MG63 (cell line): Measurements from ENCODE around the gene UQCR10. TPM values are rescaled to one million over a fixed set of nuclear protein-coding genes. Genes with fewer than 3 reads are reported as not detected.
A peak's percentile ranks its signal among the peaks of the same experiment; 100 is the strongest.

Experiments used
- DNase-seq: peaks from one replicate; pipeline ENCODE4 v3.0.0-alpha.2; 2020
- H3K27me3 ChIP-seq: fragments of 250-450 bp; sonication (Bioruptor Pico); 2 replicates; pipeline ENCODE4 v1.5.1; 2020; ENCODE audit warnings: mild to moderate bottlenecking, moderate library complexity
- H3K36me3 ChIP-seq: fragments of 250-450 bp; sonication (Bioruptor Pico); 2 replicates; pipeline ENCODE4 v1.5.1; 2020; ENCODE audit warnings: mild to moderate bottlenecking, moderate library complexity
- H3K4me3 ChIP-seq: fragments of 250-450 bp; sonication (Bioruptor Pico); 2 replicates; pipeline ENCODE4 v1.5.1; 2020; ENCODE audit warnings: mild to moderate bottlenecking, moderate library complexity
- H3K9me3 ChIP-seq: fragments of 250-450 bp; sonication (Bioruptor Pico); 2 replicates; pipeline ENCODE4 v1.5.1; 2020; ENCODE audit warnings: mild to moderate bottlenecking, moderate library complexity
- total RNA-seq: library from RNA; depleted of rRNA; stranded (reverse); fragments of >200 nt; shearing (Covaris generic); gene quantifications from 2 replicates; pipeline ENCODE4 v1.2.3, GENCODE V29; 2014; ENCODE audit warnings: low replicate concordance; rRNA removed

Gene UQCR10
- 46.4 and 71.1 TPM in 2 replicates for total RNA-seq

- H3K27me3 ChIP-seq, result no peaks in the 10 kb centered on the region
- DNase-seq, result peak; percentile 89
Observed at GRCh38 chr22:29767171-29768051, at the start of gene UQCR10. Gene UQCR10 (plus strand): TSS chr22:29767369. CDS start chr22:29767399, 30 bp downstream.

GRCh38 chr22:29717789-29718188, 49.4 kb upstream of the UQCR10 start:
- no peak for DNase-seq
- Histone ChIP-seq H3K9me3 (no peaks in the 10 kb centered on the region), H3K36me3 (no peaks in the 10 kb centered on the region), H3K4me3 (no peak overlapping the region), H3K27me3 (no peaks in the 10 kb centered on the region)

More at GRCh38 chr22:29767171-29768051, at the start of gene UQCR10:
- H3K4me3 ChIP-seq, result peak within 1 kb of the TSS; percentile 99
- H3K9me3 ChIP-seq, result no peaks in the 10 kb centered on the region
- peaks cover 38% of the 10 kb centered on the region for H3K36me3 ChIP-seq

- Histone ChIP-seq H3K27me3 (no peaks in the 10 kb centered on the region), H3K36me3 (no peaks in the 10 kb centered on the region)
- no peak for DNase-seq
Observed at GRCh38 chr22:29718949-29719898, 47.9 kb upstream of the UQCR10 start.

GRCh38 chr22:29719899-29720645, 47.1 kb upstream of the UQCR10 start, which contains the start of gene CABP7:
Gene CABP7 (plus strand): TSS chr22:29720003. CDS start chr22:29720425, 422 bp downstream.
- no peaks in the 10 kb centered on the region for H3K27me3 ChIP-seq
- DNase-seq, result no peak
- no peaks in the 10 kb centered on the region for H3K36me3 ChIP-seq
- H3K9me3 ChIP-seq, result no peaks in the 10 kb centered on the region
- H3K4me3 ChIP-seq, result no peak within 1 kb of the TSS

More at GRCh38 chr22:29718949-29719898, 47.9 kb upstream of the UQCR10 start:
- H3K9me3 ChIP-seq, result no peaks in the 10 kb centered on the region
- no peak overlapping the region for H3K4me3 ChIP-seq

GRCh38 chr22:29720811-29721323, 46.3 kb upstream of the UQCR10 start:
- H3K36me3 ChIP-seq, result no peaks in the 10 kb centered on the region
- H3K9me3 ChIP-seq, result no peaks in the 10 kb centered on the region
- H3K4me3 ChIP-seq, result no peak overlapping the region
- no peaks in the 10 kb centered on the region for H3K27me3 ChIP-seq
- no peak for DNase-seq

GRCh38 chr22:29722151-29722550, 45.0 kb upstream of the UQCR10 start:
- Histone ChIP-seq H3K9me3 (no peaks in the 10 kb centered on the region), H3K27me3 (no peaks in the 10 kb centered on the region), H3K4me3 (no peak overlapping the region), H3K36me3 (no peaks in the 10 kb centered on the region)
- no peak for DNase-seq

GRCh38 chr22:29722587-29722986, 44.6 kb upstream of the UQCR10 start:
- Histone ChIP-seq H3K27me3 (no peaks in the 10 kb centered on the region), H3K36me3 (no peaks in the 10 kb centered on the region), H3K4me3 (no peak overlapping the region), H3K9me3 (no peaks in the 10 kb centered on the region)
- DNase-seq, result no peak

- no peaks in the 10 kb centered on the region for H3K36me3 ChIP-seq
- no peaks in the 10 kb centered on the region for H3K27me3 ChIP-seq
- H3K9me3 ChIP-seq, result no peaks in the 10 kb centered on the region
- no peak for DNase-seq
- H3K4me3 ChIP-seq, result no peak overlapping the region
Observed at GRCh38 chr22:29723766-29724165, 43.4 kb upstream of the UQCR10 start.

- no peak for DNase-seq
- Histone ChIP-seq H3K4me3 (no peak overlapping the region), H3K27me3 (no peaks in the 10 kb centered on the region), H3K36me3 (no peaks in the 10 kb centered on the region), H3K9me3 (no peaks in the 10 kb centered on the region)
Observed at GRCh38 chr22:29724843-29725242, 42.3 kb upstream of the UQCR10 start.

GRCh38 chr22:29726106-29726505, 41.1 kb upstream of the UQCR10 start:
- Histone ChIP-seq H3K9me3 (no peaks in the 10 kb centered on the region), H3K4me3 (no peak overlapping the region), H3K36me3 (no peaks in the 10 kb centered on the region), H3K27me3 (no peaks in the 10 kb centered on the region)
- DNase-seq, result no peak

GRCh38 chr22:29726512-29727130, 40.5 kb upstream of the UQCR10 start:
- Histone ChIP-seq H3K9me3 (no peaks in the 10 kb centered on the region), H3K27me3 (no peaks in the 10 kb centered on the region), H3K4me3 (no peak overlapping the region), H3K36me3 (no peaks in the 10 kb centered on the region)
- no peak for DNase-seq

- no peak overlapping the region for H3K4me3 ChIP-seq
- no peak for DNase-seq
- no peaks in the 10 kb centered on the region for H3K36me3 ChIP-seq
- H3K27me3 ChIP-seq, result no peaks in the 10 kb centered on the region
- H3K9me3 ChIP-seq, result no peaks in the 10 kb centered on the region
Observed at GRCh38 chr22:29727131-29727523, 40.0 kb upstream of the UQCR10 start.

GRCh38 chr22:29729161-29729560, 38.0 kb upstream of the UQCR10 start:
- Histone ChIP-seq H3K36me3 (no peaks in the 10 kb centered on the region), H3K4me3 (no peak overlapping the region), H3K9me3 (no peaks in the 10 kb centered on the region), H3K27me3 (no peaks in the 10 kb centered on the region)
- DNase-seq, result no peak

- Histone ChIP-seq H3K9me3 (no peaks in the 10 kb centered on the region), H3K27me3 (no peaks in the 10 kb centered on the region), H3K4me3 (no peak overlapping the region), H3K36me3 (no peaks in the 10 kb centered on the region)
- DNase-seq, result no peak
Observed at GRCh38 chr22:29731058-29731850, 35.9 kb upstream of the UQCR10 start.

- Histone ChIP-seq H3K27me3 (no peaks in the 10 kb centered on the region), H3K36me3 (no peaks in the 10 kb centered on the region), H3K4me3 (no peak overlapping the region), H3K9me3 (no peaks in the 10 kb centered on the region)
- no peak for DNase-seq
Observed at GRCh38 chr22:29732883-29733282, 34.3 kb upstream of the UQCR10 start.
